GM19455 (cell line): ENCODE results near the gene COPB2.

Source experiments
- ATAC-seq: cut with Tn5 transposase; IDR thresholded peaks from one replicate; pipeline ENCODE4 v1.9.1; 2021; ENCODE audit not compliant: unreplicated experiment

Gene COPB2

DNA sequence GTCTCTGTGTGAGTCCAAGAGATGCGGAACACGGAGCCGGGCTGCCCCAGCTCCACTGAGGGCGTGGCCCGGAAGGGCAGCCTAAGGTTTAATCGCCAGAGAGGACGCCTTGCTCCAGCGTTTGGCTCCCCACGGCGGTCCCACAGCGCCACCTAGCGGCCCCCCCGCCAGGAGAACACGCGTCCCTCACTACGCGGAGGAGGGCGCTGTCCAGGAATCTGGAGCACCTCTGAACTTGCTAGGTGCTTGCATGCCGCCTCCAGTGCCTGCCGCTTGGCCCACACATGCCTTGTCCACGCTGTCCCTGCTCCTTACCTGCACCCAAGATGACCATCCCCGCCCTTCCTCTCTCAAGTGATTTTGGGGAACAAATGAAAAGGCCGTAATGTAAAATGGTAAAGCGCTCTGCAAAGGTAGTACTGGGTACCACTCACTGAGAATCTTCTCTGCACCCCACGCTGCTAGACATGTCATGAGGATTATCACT is 60.0 kb downstream of the COPB2 start:
- ATAC-seq: peak; percentile 98

- ATAC-seq: no peak
These were observed 61.1 kb downstream of the COPB2 start for GRCh38 chr3:139328356-139328755.

- no peak for ATAC-seq
These were observed 61.6 kb downstream of the COPB2 start for GRCh38 chr3:139327861-139328260.

GRCh38 chr3:139327231-139327630 is 62.2 kb downstream of the COPB2 start:
- no peak for ATAC-seq

- ATAC-seq: no peak
These were observed 62.7 kb downstream of the COPB2 start for GRCh38 chr3:139326707-139327106.

DNA sequence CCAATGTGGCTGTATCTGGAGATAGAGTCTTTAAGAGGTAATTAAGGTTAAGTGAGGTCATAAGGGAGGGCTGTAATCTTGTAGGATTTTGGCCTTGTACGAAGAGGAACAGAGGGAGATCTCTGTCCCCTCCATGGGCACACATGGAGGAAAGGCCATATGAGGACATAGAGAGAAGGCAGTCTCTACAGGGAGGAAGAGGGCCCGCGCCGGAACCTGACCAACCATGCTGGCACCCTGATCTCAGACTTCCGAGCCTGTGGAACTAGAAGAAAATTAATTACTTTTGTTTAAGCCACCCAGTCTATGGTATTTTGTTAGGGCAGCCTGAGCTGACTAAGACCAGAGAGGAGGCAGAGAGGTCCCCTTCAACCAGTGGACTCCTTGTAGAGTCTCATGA is 63.3 kb downstream of the COPB2 start:
- ATAC-seq: no peak

- no peak for ATAC-seq
These were observed 63.9 kb downstream of the COPB2 start for GRCh38 chr3:139325551-139325950.

DNA sequence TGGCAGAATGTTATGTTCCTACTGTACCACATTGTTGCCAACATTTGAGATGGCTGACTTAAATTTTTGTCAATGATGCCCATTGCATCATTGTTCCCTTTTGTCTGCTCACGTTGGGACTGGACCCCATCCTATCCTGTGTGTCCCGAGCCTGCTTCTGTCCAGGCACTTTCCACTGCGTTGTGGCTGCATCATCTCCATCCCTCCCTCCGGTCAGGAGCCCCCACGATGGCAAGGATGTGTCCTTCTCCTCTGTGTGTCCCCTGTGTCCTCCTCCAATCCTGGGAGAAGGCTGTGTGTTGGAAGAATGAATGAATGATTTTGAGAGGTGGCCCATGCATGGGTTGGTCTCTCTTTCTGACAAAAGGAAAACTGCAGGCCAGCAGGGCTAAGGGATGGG is 65.0 kb downstream of the COPB2 start:
- ATAC-seq: no peak

GRCh38 chr3:139323146-139323545 is 66.3 kb downstream of the COPB2 start:
- ATAC-seq: no peak

- ATAC-seq: no peak
These were observed 67.1 kb downstream of the COPB2 start for GRCh38 chr3:139322346-139322745.

DNA sequence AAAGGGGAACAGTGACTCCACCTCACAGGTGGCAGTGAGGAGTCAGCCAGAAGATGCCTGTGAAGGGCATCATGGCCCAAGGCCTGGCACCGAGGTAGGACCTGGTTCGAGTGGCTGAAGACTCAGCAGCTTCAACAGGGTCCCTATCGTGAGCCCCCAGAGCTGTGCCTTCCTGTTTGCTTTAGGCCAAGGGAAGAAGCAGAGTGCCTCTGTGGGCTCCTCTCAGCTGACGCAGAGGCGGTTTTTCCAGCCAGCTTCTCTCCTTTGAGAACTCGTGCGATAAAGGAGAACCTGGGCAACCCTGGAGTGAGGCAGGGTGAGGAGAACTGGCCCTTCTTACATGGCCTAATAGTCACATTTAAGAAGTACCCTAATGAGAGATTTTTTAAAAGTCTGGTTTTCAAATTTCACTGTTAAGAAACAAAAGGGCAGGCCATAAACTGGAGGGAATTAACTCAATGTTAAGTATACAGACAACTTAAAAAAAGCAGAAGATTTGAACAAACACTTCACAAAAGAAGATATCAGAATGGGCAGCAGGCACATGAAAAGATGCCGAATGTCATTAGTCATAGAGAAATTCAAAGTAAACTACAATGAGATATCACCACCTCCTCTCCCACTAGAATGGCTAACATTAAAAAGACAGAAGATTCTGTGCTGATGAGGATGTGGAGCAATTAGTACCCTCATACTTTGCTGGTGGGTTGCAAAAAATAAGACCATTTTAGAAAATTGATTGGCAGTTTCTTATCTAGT is 68.7 kb downstream of the COPB2 start:
- ATAC-seq: no peak

GRCh38 chr3:139319428-139320402 is 69.7 kb downstream of the COPB2 start:
- ATAC-seq: no peak

DNA sequence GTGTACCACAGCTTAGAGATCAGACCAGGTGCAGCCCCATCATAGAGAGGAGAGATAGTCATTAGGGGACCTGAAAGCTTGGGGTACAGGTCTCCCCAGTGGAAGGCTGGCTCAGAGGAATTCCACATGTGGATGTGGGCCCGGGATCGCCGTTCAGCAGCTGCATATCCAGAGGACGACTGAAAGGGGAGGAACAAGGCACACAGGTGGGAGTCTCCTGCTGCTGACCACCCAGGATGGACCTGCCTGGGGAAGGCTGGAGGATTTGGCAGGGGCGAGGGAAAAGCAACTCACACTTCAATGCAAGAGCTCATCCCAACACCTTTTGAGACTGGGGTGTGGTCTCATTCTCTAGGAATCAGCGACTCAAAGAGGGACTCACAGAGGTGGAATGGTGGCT is 70.6 kb downstream of the COPB2 start:
- no peak for ATAC-seq

DNA sequence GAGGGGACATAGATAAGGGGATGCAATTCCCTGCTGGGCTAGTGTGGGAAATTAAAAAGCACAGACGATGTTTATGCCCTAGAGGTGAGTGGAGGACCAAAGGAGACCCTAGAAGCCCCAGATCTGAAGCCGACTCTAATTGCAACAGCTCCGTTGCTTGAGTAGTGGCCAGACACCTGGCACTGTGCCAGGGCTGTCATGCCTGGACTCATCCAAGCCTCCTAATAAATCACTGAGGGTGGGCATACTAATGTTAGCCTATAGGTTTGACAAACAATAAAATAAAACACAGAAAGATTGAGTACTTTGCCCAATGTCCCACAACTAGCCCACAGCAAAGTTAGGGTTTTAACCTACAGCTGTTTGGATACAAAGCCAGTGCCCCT is 71.0 kb downstream of the COPB2 start:
- no peak for ATAC-seq

GRCh38 chr3:139317660-139318430 is 71.6 kb downstream of the COPB2 start:
- no peak for ATAC-seq

DNA sequence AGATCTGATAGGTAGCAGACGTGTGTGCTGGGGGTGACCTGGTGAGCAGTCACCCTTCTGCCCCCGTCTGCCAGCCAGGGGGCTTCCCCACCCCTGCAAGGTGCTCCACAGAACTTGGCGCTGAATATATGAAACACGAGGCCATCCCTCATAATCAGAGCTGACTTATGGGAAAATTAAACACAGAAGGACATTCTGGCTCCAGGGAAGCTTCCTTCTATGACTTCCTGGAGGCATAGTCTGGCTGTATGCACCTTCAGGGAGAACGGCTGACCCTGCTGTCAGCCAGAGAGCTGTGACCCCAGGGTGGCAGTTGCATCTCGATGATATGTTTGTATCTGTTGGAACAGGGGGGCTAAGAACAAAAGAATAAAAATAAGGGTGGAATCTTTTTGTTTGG is 72.2 kb downstream of the COPB2 start:
- ATAC-seq: no peak

GRCh38 chr3:139313921-139314320 is 75.5 kb downstream of the COPB2 start:
- ATAC-seq: no peak

DNA sequence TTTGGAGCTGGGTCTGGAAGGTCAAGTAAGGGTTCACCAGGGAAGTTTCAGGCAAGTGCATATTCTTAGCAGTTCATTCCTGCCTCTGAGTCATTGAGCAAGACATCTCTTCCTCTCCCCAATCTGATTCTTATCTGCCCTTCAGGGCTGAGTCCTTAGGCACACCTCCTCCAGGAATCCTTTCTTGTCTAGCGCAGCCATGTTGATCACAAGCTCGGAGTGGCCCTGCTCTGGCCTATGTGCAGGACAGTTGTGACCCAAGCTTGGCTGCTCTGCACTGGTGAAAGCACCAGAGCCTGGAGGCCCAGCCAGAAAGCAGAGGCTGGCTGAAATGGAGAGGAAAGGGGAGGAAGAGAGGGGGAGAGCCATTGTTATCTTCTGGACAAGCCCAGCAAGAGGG is 76.5 kb downstream of the COPB2 start:
- no peak for ATAC-seq

GRCh38 chr3:139312416-139312815 is 77.0 kb downstream of the COPB2 start:
- no peak for ATAC-seq

GRCh38 chr3:139311557-139311956 is 77.9 kb downstream of the COPB2 start:
- ATAC-seq: no peak

- ATAC-seq: no peak
These were observed 78.9 kb downstream of the COPB2 start for GRCh38 chr3:139310474-139310933.
